ENCODE results near the gene C6orf62.
"Not testable (repeated sequence)": the region's sequence is repeated elsewhere in the genome, so short reads cannot be mapped to it uniquely, and the experiment has no call there.

C6orf62 gene

GRCh38 chr6:24666097-24666640, 52.8 kb downstream of the C6orf62 start:
- peak; percentile 59 for DNase-seq

DNA sequence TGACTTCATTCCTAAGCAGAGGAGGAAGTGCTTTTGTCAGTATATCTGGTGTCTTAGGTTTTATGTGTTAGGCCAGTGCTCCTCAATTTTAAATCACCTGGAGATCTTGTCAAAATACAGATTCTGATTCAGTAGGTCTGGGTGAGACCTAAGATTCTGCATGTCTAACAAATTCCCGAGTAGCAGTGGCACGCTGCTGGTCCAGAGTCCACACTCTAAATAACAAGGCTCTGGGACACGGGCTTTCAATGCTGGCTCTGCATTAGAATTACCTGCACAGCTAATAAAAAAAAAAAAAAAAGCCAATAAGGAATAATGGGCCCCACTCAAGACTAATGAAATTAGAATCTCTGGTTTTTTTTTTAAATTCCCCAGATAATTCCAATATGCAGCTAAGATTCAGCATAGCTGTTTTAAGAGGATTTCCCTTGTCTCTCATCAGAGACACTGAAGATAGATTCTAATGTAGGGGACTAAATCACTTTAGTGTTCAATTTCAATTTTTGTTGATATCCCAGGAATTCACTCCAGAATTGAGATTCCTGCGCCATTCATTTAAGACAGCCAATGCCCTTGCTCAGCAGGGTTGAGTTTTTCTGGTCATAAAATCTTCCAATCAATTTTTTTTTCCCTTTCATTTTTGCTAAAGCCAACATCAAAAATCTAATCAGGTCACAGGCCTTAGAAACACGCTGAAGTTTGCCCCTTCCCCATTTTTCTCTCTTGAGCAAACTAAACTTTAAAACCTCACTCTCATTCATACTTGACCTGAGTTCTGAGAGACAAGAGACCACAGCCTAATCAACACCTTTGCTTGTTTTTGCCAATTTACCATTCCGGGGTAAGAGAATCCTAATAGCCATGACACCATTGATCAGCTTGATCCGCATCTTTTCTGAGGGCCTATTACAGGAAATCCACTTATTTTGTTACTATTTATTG, 54.6 kb downstream of the C6orf62 start:
- DNase-seq = no peak

GRCh38 chr6:24663189-24663588, 55.8 kb downstream of the C6orf62 start:
- no peak for DNase-seq

- no peak for DNase-seq
Observed at GRCh38 chr6:24662236-24662635, 56.7 kb downstream of the C6orf62 start.

GRCh38 chr6:24661759-24662158, 57.2 kb downstream of the C6orf62 start:
- not testable (repeated sequence) for DNase-seq

DNA sequence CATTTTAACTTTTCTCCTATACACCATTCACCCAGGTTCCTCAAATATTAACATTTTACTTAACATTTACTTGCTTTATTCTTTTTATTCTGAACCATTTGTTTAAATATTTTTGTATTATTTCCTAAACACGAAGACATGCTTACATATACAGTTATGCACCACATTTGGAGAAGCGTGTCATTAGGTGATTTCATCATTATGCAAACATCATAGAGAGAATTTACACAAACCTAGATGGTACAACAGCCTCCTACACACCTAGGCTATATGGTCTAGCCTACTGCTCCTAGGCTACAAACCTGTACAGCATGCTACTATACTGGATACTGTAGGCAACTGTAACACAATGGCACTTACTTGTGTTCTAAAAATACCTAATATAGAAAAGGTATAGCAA, 58.8 kb downstream of the C6orf62 start:
- DNase-seq = no peak

- no peak for DNase-seq
Observed at GRCh38 chr6:24659561-24659960, 59.4 kb downstream of the C6orf62 start.

GRCh38 chr6:24658573-24659560, 60.1 kb downstream of the C6orf62 start:
- DNase-seq = no peak

- DNase-seq = no peak
Observed at GRCh38 chr6:24655215-24655614, 63.7 kb downstream of the C6orf62 start.

All from stimulated activated CD4-positive, alpha-beta T cell treated with anti-CD3 and anti-CD28 coated beads, Interleukin-15, amount 100 ng/mL, for 24 hours (primary cell).